ENCODE results near the gene EFTUD2. TPM values are rescaled to one million over a fixed set of nuclear protein-coding genes. Genes with fewer than 3 reads are reported as not detected.

EFTUD2 gene
- total RNA-seq, 1 donor from 2014 or later: 102 TPM

- Mint-ChIP-seq H3K4me1 (ENCODE audit: low read depth, unreplicated experiment) (no peaks in the 10 kb centered on the region), H3K36me3 (ENCODE audit: unreplicated experiment) (no peaks in the 10 kb centered on the region)
These were observed 42.6 kb upstream of the EFTUD2 start for GRCh38 chr17:44941712-44942331.

GRCh38 chr17:44940768-44941167 lies 41.5 kb upstream of the EFTUD2 start:
- TF ChIP-seq CTCF (IDR thresholded peaks at IDR 0.05; ENCODE audit: partially characterized antibody, unreplicated experiment): no peak
- Mint-ChIP-seq H3K4me1 (ENCODE audit: low read depth, unreplicated experiment) (no peaks in the 10 kb centered on the region), H3K4me3 (ENCODE audit: unreplicated experiment) (no peak overlapping the region), H3K27me3 (ENCODE audit: unreplicated experiment) (no peaks in the 10 kb centered on the region), H3K27ac (ENCODE audit: unreplicated experiment) (no peak overlapping the region), H3K9me3 (ENCODE audit: unreplicated experiment) (no peaks in the 10 kb centered on the region), H3K36me3 (ENCODE audit: unreplicated experiment) (no peaks in the 10 kb centered on the region)
- no peak for DNase-seq

More at GRCh38 chr17:44941712-44942331, 42.6 kb upstream of the EFTUD2 start:
- no peak for TF ChIP-seq CTCF (IDR thresholded peaks at IDR 0.05; ENCODE audit: partially characterized antibody, unreplicated experiment)
- H3K27me3 Mint-ChIP-seq (ENCODE audit: unreplicated experiment): no peaks in the 10 kb centered on the region
- H3K9me3 Mint-ChIP-seq (ENCODE audit: unreplicated experiment): no peaks in the 10 kb centered on the region
- DNase-seq: no peak
- no peak overlapping the region for H3K27ac Mint-ChIP-seq (ENCODE audit: unreplicated experiment)
- H3K4me3 Mint-ChIP-seq (ENCODE audit: unreplicated experiment): no peak overlapping the region

- H3K4me1 Mint-ChIP-seq (ENCODE audit: low read depth, unreplicated experiment): no peaks in the 10 kb centered on the region
- no peaks in the 10 kb centered on the region for H3K27me3 Mint-ChIP-seq (ENCODE audit: unreplicated experiment)
- TF ChIP-seq CTCF (IDR thresholded peaks at IDR 0.05; ENCODE audit: partially characterized antibody, unreplicated experiment): no peak
- no peaks in the 10 kb centered on the region for H3K9me3 Mint-ChIP-seq (ENCODE audit: unreplicated experiment)
- no peak overlapping the region for H3K4me3 Mint-ChIP-seq (ENCODE audit: unreplicated experiment)
- DNase-seq: no peak
- no peak overlapping the region for H3K27ac Mint-ChIP-seq (ENCODE audit: unreplicated experiment)
- no peaks in the 10 kb centered on the region for H3K36me3 Mint-ChIP-seq (ENCODE audit: unreplicated experiment)
These were observed 41.1 kb upstream of the EFTUD2 start for GRCh38 chr17:44940317-44940716.

GRCh38 chr17:44935116-44935515 lies 35.9 kb upstream of the EFTUD2 start:
- TF ChIP-seq CTCF (IDR thresholded peaks at IDR 0.05; ENCODE audit: partially characterized antibody, unreplicated experiment): no peak
- DNase-seq: no peak
- H3K36me3 Mint-ChIP-seq (ENCODE audit: unreplicated experiment): no peaks in the 10 kb centered on the region

GRCh38 chr17:44934745-44935105 lies 35.5 kb upstream of the EFTUD2 start:
- Mint-ChIP-seq H3K9me3 (ENCODE audit: unreplicated experiment) (peaks cover 1% of the 10 kb centered on the region), H3K27me3 (ENCODE audit: unreplicated experiment) (peaks cover 4% of the 10 kb centered on the region), H3K4me1 (ENCODE audit: low read depth, unreplicated experiment) (no peaks in the 10 kb centered on the region), H3K4me3 (ENCODE audit: unreplicated experiment) (no peak overlapping the region), H3K36me3 (ENCODE audit: unreplicated experiment) (no peaks in the 10 kb centered on the region), H3K27ac (ENCODE audit: unreplicated experiment) (no peak overlapping the region)
- TF ChIP-seq CTCF (IDR thresholded peaks at IDR 0.05; ENCODE audit: partially characterized antibody, unreplicated experiment): no peak
- no peak for DNase-seq

More at GRCh38 chr17:44935116-44935515, 35.9 kb upstream of the EFTUD2 start:
- Mint-ChIP-seq H3K27ac (ENCODE audit: unreplicated experiment) (no peak overlapping the region), H3K4me3 (ENCODE audit: unreplicated experiment) (no peak overlapping the region), H3K4me1 (ENCODE audit: low read depth, unreplicated experiment) (no peaks in the 10 kb centered on the region), H3K9me3 (ENCODE audit: unreplicated experiment) (peaks cover 1% of the 10 kb centered on the region), H3K27me3 (ENCODE audit: unreplicated experiment) (peaks cover 4% of the 10 kb centered on the region)
